CD4-positive, CD25-positive, alpha-beta regulatory T cell (primary cell): ENCODE measurements around the gene PDCD10. TPM values are rescaled to one million over a fixed set of nuclear protein-coding genes. Genes with fewer than 3 reads are reported as not detected.

ENCODE experiments used
- ATAC-seq, 2 donors: fragments of 150-1000 bp; cut with Tn5 transposase; one replicate each; pipeline ENCODE4 v1.10.0; 2021; ENCODE audit warnings: low read depth in 2 of 2, moderate number of reproducible peaks in 2 of 2, moderate library complexity in 1 of 2
- DNase-seq, 3 donors: peaks; one replicate each; pipeline versions ENCODE4 v3.0.0 to v3.0.0-alpha.2; 2012 to 2022; ENCODE audit warnings: mixed read lengths in 1 of 3
- H3K27ac ChIP-seq: one replicate; pipeline ENCODE4 v1.7.0; 2013; ENCODE audit warnings: mild to moderate bottlenecking, low read length; ENCODE audit not compliant: insufficient read depth, poor library complexity, severe bottlenecking
- H3K27me3 ChIP-seq: one replicate; pipeline ENCODE4 v1.7.0; 2013; ENCODE audit warnings: low read length; ENCODE audit not compliant: control insufficient read depth, insufficient read depth
- H3K36me3 ChIP-seq: one replicate; pipeline ENCODE4 v1.7.0; 2013; ENCODE audit warnings: mild to moderate bottlenecking, low read length, moderate library complexity; ENCODE audit not compliant: control insufficient read depth, insufficient read depth
- H3K4me1 ChIP-seq: 2 replicates; pipeline ENCODE4 v1.7.0; 2013; ENCODE audit warnings: mild to moderate bottlenecking, low read length; ENCODE audit not compliant: insufficient read depth, control insufficient read depth, poor library complexity, severe bottlenecking
- H3K4me3 ChIP-seq: one replicate; pipeline ENCODE4 v1.7.0; 2013; ENCODE audit warnings: low read depth, mild to moderate bottlenecking, low read length, moderate library complexity
- H3K9me3 ChIP-seq, 2 experiments: 1 replicate in 1 of 2; 2 replicates in 1 of 2; pipeline ENCODE4 v1.7.0; 2013; ENCODE audit warnings: low read length in 2 of 2, mild to moderate bottlenecking in 1 of 2, moderate library complexity in 1 of 2; ENCODE audit not compliant: control insufficient read depth in 2 of 2
- H3K27ac Mint-ChIP-seq, 3 donors: one replicate each; pipeline ENCODE4 v1.8.0; 2020 to 2022; ENCODE audit warnings: mild to moderate bottlenecking in 3 of 3, mixed read lengths in 3 of 3, moderate library complexity in 2 of 3
- H3K27me3 Mint-ChIP-seq: one replicate; pipeline ENCODE4 v1.8.0; 2022; ENCODE audit warnings: mild to moderate bottlenecking, mixed read lengths
- H3K36me3 Mint-ChIP-seq: one replicate; pipeline ENCODE4 v1.8.0; 2020; ENCODE audit warnings: mixed read lengths
- H3K4me1 Mint-ChIP-seq, 4 donors: one replicate each; pipeline ENCODE4 v1.8.0; 2020 to 2022; ENCODE audit warnings: mixed read lengths in 4 of 4, mild to moderate bottlenecking in 1 of 4
- H3K4me3 Mint-ChIP-seq, 4 donors: one replicate each; pipeline ENCODE4 v1.8.0; 2020 to 2022; ENCODE audit warnings: mild to moderate bottlenecking in 4 of 4, mixed read lengths in 4 of 4, moderate library complexity in 3 of 4
- H3K9me3 Mint-ChIP-seq, 7 donors: one replicate each; pipeline ENCODE4 v1.8.0; 2020 to 2022; ENCODE audit warnings: mixed read lengths in 7 of 7, mild to moderate bottlenecking in 3 of 7, moderate library complexity in 2 of 7
- polyA plus RNA-seq, 4 donors: library from polyadenylated mRNA; unstranded; fragments of 300-500 nt; fragmentation: Illumina TruSeq; gene quantifications; one replicate each; pipeline ENCODE4 v1.2.3, GENCODE V29; 2021
- total RNA-seq: library from RNA; stranded (reverse); gene quantifications from one replicate; pipeline ENCODE4 v1.2.3, GENCODE V29; 2022

The PDCD10 gene
- total and polyA plus RNA-seq, 5 donors from 2014 or later, result 69.9 to 157 (median 129) TPM

GRCh38 chr3:167718582-167718981 lies 16.1 kb downstream of the PDCD10 start:
- H3K36me3 ChIP-seq, result peaks cover 38% of the 10 kb centered on the region
- no peaks in the 10 kb centered on the region for H3K27me3 Mint-ChIP-seq

GRCh38 chr3:167716920-167717319 lies 17.8 kb downstream of the PDCD10 start:
- DNase-seq (no peak), ATAC-seq (no peak)
- H3K4me1 Mint-ChIP-seq, result peaks cover 56 to 75% (median 68%) of the 10 kb centered on the region in 4 donors
- Histone ChIP-seq H3K4me1 (peaks cover 9% of the 10 kb centered on the region), H3K9me3 (no peaks in the 10 kb centered on the region), H3K36me3 (peaks cover 43% of the 10 kb centered on the region), H3K27me3 (no peaks in the 10 kb centered on the region), H3K4me3 (no peak overlapping the region), H3K27ac (no peak overlapping the region)
- H3K4me3 Mint-ChIP-seq, result no peak overlapping the region
- no peak overlapping the region for H3K27ac Mint-ChIP-seq
- no peaks in the 10 kb centered on the region for H3K9me3 Mint-ChIP-seq
- peaks cover 72% of the 10 kb centered on the region for H3K36me3 Mint-ChIP-seq
- no peaks in the 10 kb centered on the region for H3K27me3 Mint-ChIP-seq

More at GRCh38 chr3:167718582-167718981, 16.1 kb downstream of the PDCD10 start:
- Mint-ChIP-seq H3K4me1 (peaks cover 56 to 73% (median 64%) of the 10 kb centered on the region in 4 donors), H3K4me3 (no peak overlapping the region), H3K9me3 (no peaks in the 10 kb centered on the region), H3K36me3 (peaks cover 64% of the 10 kb centered on the region), H3K27ac (no peak overlapping the region)
- H3K4me3 ChIP-seq, result no peak overlapping the region
- H3K27ac ChIP-seq, result no peak overlapping the region
- H3K27me3 ChIP-seq, result no peaks in the 10 kb centered on the region
- DNase-seq (no peak), ATAC-seq (no peak)
- no peaks in the 10 kb centered on the region for H3K9me3 ChIP-seq
- peaks cover 9% of the 10 kb centered on the region for H3K4me1 ChIP-seq

- Histone ChIP-seq H3K27ac (no peak overlapping the region), H3K27me3 (no peaks in the 10 kb centered on the region), H3K4me1 (no peaks in the 10 kb centered on the region), H3K4me3 (no peak overlapping the region), H3K36me3 (peaks cover 49% of the 10 kb centered on the region), H3K9me3 (no peaks in the 10 kb centered on the region)
- no peak for DNase-seq
- no peak for ATAC-seq
- peak overlapping the region; percentile 2 to 45 (median 19) for H3K27ac Mint-ChIP-seq
- H3K9me3 Mint-ChIP-seq, result no peaks in the 10 kb centered on the region
- no peaks in the 10 kb centered on the region for H3K27me3 Mint-ChIP-seq
- peaks cover 53 to 77% (median 63%) of the 10 kb centered on the region in 4 donors for H3K4me1 Mint-ChIP-seq
- H3K4me3 Mint-ChIP-seq, result peak overlapping the region in 1 of 4 donors; percentile 0
- H3K36me3 Mint-ChIP-seq, result peaks cover 74% of the 10 kb centered on the region
Measured at GRCh38 chr3:167714871-167715270, 19.8 kb downstream of the PDCD10 start.

GRCh38 chr3:167712445-167712844 lies 22.2 kb downstream of the PDCD10 start:
- peaks cover 42% of the 10 kb centered on the region for H3K36me3 ChIP-seq
- Mint-ChIP-seq H3K27ac (peak overlapping the region in 1 of 3 donors; percentile 95), H3K4me3 (no peak overlapping the region)

GRCh38 chr3:167711439-167711838 lies 23.3 kb downstream of the PDCD10 start:
- no peaks in the 10 kb centered on the region for H3K9me3 Mint-ChIP-seq
- ATAC-seq (no peak), DNase-seq (no peak)
- H3K4me1 Mint-ChIP-seq, result peaks cover 58 to 85% (median 68%) of the 10 kb centered on the region in 4 donors
- Histone ChIP-seq H3K9me3 (no peaks in the 10 kb centered on the region), H3K27ac (no peak overlapping the region), H3K27me3 (no peaks in the 10 kb centered on the region), H3K4me1 (no peaks in the 10 kb centered on the region), H3K4me3 (no peak overlapping the region), H3K36me3 (peaks cover 44% of the 10 kb centered on the region)
- H3K4me3 Mint-ChIP-seq, result no peak overlapping the region
- H3K36me3 Mint-ChIP-seq, result peaks cover 67% of the 10 kb centered on the region
- H3K27me3 Mint-ChIP-seq, result no peaks in the 10 kb centered on the region
- H3K27ac Mint-ChIP-seq, result no peak overlapping the region

More at GRCh38 chr3:167712445-167712844, 22.2 kb downstream of the PDCD10 start:
- Histone ChIP-seq H3K4me3 (no peak overlapping the region), H3K27ac (no peak overlapping the region), H3K4me1 (no peaks in the 10 kb centered on the region), H3K9me3 (no peaks in the 10 kb centered on the region), H3K27me3 (no peaks in the 10 kb centered on the region)
- Mint-ChIP-seq H3K36me3 (peaks cover 68% of the 10 kb centered on the region), H3K27me3 (no peaks in the 10 kb centered on the region), H3K4me1 (peaks cover 52 to 80% (median 64%) of the 10 kb centered on the region in 4 donors), H3K9me3 (no peaks in the 10 kb centered on the region)
- ATAC-seq, result no peak
- no peak for DNase-seq

GRCh38 chr3:167710552-167710951 lies 24.1 kb downstream of the PDCD10 start:
- Mint-ChIP-seq H3K4me1 (peaks cover 58 to 86% (median 69%) of the 10 kb centered on the region in 4 donors), H3K27ac (no peak overlapping the region), H3K36me3 (peaks cover 64% of the 10 kb centered on the region), H3K4me3 (no peak overlapping the region), H3K9me3 (no peaks in the 10 kb centered on the region), H3K27me3 (no peaks in the 10 kb centered on the region)
- peaks cover 46% of the 10 kb centered on the region for H3K36me3 ChIP-seq
- no peaks in the 10 kb centered on the region for H3K4me1 ChIP-seq
- H3K27ac ChIP-seq, result no peak overlapping the region
- ATAC-seq, result no peak
- no peaks in the 10 kb centered on the region for H3K27me3 ChIP-seq
- no peak for DNase-seq
- no peak overlapping the region for H3K4me3 ChIP-seq
- H3K9me3 ChIP-seq, result no peaks in the 10 kb centered on the region

GRCh38 chr3:167709690-167710089 lies 25.0 kb downstream of the PDCD10 start:
- Mint-ChIP-seq H3K9me3 (no peaks in the 10 kb centered on the region), H3K36me3 (peaks cover 55% of the 10 kb centered on the region), H3K27ac (no peak overlapping the region), H3K4me1 (peaks cover 53 to 80% (median 62%) of the 10 kb centered on the region in 4 donors), H3K27me3 (no peaks in the 10 kb centered on the region), H3K4me3 (no peak overlapping the region)
- no peaks in the 10 kb centered on the region for H3K9me3 ChIP-seq
- H3K4me1 ChIP-seq, result no peaks in the 10 kb centered on the region
- ATAC-seq, result no peak
- H3K4me3 ChIP-seq, result no peak overlapping the region
- H3K36me3 ChIP-seq, result peaks cover 46% of the 10 kb centered on the region
- no peak overlapping the region for H3K27ac ChIP-seq
- no peaks in the 10 kb centered on the region for H3K27me3 ChIP-seq
- DNase-seq, result no peak

GRCh38 chr3:167705840-167706239 lies 28.9 kb downstream of the PDCD10 start:
- ATAC-seq (no peak), DNase-seq (peak in 1 of 3 donors; percentile 6)
- H3K4me1 ChIP-seq, result no peaks in the 10 kb centered on the region
- H3K36me3 ChIP-seq, result peaks cover 55% of the 10 kb centered on the region
- Mint-ChIP-seq H3K36me3 (peaks cover 36% of the 10 kb centered on the region), H3K27ac (peak overlapping the region in 1 of 3 donors; percentile 3), H3K27me3 (no peaks in the 10 kb centered on the region), H3K4me3 (no peak overlapping the region), H3K9me3 (no peaks in the 10 kb centered on the region), H3K4me1 (peaks cover 30 to 47% (median 41%) of the 10 kb centered on the region in 4 donors)
- no peaks in the 10 kb centered on the region for H3K27me3 ChIP-seq
- H3K4me3 ChIP-seq, result no peak overlapping the region
- no peak overlapping the region for H3K27ac ChIP-seq
- no peaks in the 10 kb centered on the region for H3K9me3 ChIP-seq
